DMS114 treated with DMSO at 0.1 percent for 48 hours (cell line): ENCODE data around the gene IDE.
"Not testable (repeated sequence)": the region's sequence is repeated elsewhere in the genome, so short reads cannot be mapped to it uniquely, and the experiment has no call there.

Source experiments
- DNase-seq: peaks from one replicate; lab custom pipeline; 2025; ENCODE audit not compliant: unreplicated experiment; lab: John Stamatoyannopoulos, UW

IDE gene

DNA sequence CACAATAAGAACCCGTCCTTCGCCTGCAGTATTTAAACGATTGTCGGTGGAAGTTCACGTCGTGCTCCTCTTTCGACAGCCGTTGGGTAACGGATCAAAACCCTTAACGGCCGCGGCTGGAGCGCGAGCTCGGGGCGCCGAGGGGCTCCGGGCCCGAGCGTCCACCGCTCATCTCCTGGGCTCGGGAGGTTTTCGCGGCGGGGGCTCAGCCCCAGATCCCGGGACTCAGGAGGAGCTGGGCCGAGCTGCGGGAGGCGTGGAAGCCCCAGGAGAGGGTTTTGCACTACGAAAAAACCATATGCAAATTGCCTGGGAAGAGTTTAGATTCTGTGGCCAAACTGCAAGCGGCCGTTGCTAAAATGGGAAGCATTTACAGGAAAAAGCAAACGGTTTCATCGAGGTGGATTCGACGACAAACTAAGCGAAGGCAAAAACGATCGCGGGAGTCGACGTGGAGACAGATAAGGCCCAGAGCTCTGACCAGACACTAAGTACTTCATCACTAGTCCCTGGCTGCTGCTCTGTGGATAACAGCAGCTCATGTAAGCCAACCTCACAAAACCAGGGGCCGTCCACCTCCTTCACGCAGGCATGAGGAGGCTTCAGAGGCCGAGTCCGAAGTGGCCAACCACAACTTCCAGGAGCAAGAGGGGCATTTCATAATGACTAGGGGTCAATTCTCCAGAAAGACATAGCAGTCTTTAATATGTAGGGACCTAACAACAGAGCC lies 153.2 kb downstream of the IDE start:
- DNase-seq, result no peak

- no peak for DNase-seq
Observed at GRCh38 chr10:92419740-92420545, 153.9 kb downstream of the IDE start.

GRCh38 chr10:92418891-92419290 lies 155.0 kb downstream of the IDE start:
- DNase-seq, result no peak

DNA sequence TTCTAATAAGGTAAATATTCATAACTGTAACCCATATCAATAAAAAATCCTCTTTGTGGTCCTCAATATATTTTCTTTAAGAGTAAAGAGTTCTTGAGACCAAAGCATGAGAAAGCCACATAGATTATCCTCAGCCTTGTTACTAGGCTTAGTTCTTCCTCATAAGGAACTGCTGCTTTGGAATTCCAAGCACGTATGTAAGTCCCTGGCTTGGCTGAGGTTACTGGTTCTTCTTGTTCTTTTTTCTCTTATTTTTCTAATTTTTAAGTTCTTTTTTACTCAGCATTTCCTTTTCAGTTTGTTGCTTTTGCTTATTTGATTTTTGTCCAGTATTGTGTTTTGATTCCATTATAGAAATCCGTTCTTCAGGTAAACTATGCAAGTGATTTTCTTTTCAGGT lies 155.7 kb downstream of the IDE start:
- DNase-seq, result no peak

DNA sequence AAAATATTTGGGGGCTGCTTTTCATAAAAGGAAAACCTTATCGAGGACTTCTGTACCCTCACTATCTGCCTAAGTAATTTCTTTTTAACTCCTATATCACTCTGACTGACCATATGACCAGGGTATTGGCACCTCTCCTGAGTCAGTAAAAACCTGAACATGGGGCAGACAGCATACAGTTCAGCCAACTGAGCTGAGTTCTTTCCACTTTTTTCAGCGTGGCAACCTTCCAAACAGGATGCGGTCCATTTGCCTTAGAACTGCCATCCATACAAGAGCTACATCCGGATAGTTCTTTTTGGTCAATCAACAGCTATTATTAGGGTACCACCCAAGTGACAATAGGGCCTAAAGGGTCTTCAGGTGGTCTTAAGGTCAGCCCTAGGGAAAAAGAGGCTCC lies 160.4 kb downstream of the IDE start:
- DNase-seq, result no peak

DNA sequence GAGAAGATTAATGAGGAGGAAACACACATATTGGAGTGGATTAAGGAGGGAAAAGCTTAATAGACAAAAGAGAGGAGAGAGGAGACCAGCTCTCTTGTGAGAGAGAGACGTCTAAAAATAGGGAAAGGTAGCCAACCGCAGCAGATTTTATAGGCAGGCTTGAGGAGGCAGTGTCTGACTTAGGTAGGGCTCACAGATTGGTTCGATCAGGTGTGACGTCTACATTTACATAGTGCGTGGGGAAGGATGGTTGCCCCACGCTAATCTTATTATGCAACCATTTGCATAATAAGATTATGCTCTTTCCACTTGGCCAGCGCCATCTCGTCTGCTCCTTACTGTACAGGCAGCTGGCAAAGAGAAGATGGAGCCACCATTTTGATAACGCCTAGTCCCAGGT lies 160.9 kb downstream of the IDE start:
- no peak for DNase-seq

DNA sequence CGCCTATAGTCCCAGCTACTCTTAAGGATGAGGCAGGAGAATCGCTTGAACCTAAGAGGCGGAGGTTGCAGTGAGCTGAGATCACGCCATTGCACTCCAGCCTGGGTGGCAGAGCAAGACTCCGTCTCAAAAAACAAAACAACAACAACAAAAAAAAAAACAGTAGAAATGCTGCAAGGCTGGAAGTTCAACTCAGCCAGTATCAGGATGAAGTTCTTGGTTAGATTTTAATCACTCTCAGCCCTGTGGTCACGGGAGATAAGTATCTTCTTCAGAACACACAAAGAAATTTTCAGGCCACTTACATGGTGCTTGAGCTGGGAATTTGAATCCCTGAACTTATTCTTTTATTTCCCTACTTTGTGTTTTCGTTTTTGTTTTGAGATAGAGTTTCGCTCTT lies 162.5 kb downstream of the IDE start:
- DNase-seq, result no peak

- no peak for DNase-seq
Observed at GRCh38 chr10:92410501-92410900, 163.4 kb downstream of the IDE start.

DNA sequence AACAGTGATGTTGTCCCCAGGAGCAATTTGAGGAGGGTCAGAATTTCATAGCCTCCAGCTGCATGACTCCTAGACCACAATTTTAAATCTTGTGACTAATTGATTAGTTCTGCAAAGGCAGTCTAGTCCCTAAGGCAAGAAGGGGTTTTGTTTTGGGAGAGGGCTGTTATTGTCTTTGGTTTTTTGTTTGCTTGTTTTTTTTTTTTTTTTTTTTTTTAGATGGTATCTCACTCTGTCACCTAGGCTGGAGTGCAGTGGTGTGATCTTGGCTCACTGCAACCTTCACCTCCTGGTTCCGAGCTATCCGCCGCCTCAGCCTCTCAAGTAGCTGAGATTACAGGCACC lies 165.9 kb downstream of the IDE start:
- DNase-seq, result no peak

- DNase-seq, result no peak
Observed at GRCh38 chr10:92407305-92408016, 166.4 kb downstream of the IDE start.

DNA sequence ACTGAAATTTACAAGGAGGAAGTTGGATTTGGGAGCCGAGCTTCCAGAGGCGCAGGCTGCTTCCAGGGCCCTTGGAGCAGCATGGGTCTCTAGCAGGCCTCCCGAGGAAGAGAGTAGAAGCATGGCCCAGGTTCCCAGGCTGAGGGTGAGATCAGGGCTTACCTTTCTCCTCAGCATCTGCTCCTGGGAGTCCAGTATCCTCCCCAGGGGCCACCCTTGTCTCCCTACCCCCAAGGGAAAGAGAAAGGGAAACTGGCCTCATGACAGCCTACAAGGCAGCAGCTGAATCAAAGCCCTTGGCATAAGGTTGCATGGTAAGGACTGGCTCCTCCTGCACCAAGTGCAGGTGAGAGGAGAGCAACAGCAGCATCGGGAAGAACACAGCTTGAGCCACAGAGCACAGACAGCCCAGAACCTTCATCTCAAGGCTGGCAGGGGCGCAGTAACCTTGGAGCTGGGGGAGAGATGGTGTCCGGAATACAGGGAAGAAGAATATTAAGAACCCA lies 168.4 kb downstream of the IDE start:
- no peak for DNase-seq

GRCh38 chr10:92404612-92405418 lies 169.1 kb downstream of the IDE start:
- DNase-seq, result no peak

DNA sequence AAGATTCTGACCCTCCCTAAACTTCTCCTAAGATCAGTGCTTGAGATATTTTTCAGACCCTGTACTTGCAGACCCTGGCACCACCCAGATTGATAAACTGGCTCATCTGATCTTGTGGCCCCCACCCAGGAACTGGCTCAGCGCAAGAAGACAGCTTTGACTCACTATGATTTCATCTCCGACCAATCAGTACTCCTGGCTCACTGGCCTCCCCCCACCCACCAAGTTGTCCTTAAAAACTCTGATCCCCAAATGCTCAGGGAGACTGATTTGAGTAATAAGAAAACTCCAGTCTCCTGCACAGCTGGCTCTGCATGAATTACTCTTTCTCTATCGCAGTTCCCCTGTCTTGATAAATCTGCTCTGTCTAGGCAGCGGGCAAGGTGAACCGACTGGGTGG lies 171.7 kb downstream of the IDE start:
- DNase-seq, result not testable (repeated sequence)
